Stimulated activated CD4-positive, alpha-beta T cell treated with anti-CD3 and anti-CD28 coated beads, Interleukin-12 subunit alpha, Interleukin-12 subunit beta, amount 100 ng/mL, for 48 hours (primary cell): Measurements from ENCODE around the gene HOOK1.
A peak's percentile ranks its signal among the peaks of the same experiment; 100 is the strongest.
"Not testable (repeated sequence)": the region's sequence is repeated elsewhere in the genome, so short reads cannot be mapped to it uniquely, and the experiment has no call there.

Source experiments
- DNase-seq, 3 donors: peaks; one replicate each; pipeline ENCODE4 v3.0.0-alpha.2; 2020; ENCODE audit warnings: low read depth in 2 of 3, low spot score in 1 of 3

HOOK1 gene

DNA sequence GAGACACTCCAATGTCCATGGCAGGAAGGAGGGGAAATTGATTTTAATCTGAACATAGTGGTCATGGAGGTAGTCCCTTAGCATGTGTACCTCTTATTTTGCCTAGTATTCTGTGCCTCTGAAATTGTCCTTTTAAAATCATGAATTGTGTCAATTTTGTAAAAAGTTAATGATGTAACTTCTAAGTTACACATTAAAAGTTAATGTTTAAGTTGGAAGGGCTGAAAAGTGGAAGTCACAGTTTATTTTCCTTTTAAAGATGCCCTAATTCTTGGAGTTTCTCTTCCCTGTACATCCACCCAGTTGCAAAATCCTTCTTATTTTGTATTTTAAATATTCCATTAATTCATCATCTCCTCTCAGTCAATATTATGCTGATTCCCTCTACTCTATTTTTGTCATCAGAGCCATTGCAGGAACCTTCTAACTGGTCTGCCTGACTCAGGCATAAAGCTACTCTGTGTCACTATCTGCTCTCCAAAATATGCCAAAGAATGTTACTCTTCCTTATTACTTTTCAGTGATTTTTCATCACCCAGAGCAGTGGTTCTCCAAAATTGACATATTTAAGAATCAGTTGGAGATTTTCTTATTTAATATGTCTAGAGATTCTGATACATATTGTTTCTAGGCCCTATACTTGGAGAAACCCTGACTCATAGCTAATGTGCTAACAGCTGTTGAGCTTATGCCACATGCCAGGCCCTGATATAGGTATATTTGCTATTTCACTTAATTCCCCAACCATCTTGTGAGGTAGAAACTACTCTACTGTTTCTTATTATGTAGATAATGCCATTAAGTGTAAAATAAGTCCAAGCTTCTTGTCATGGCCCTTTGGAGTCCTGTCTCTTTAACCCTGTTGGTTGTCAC is 5.1 kb downstream of the HOOK1 start:
- DNase-seq, result no peak

GRCh38 chr1:59827055-59827643 is 12.4 kb downstream of the HOOK1 start:
- DNase-seq, result no peak

- no peak for DNase-seq
Measured at GRCh38 chr1:59828160-59828559, 13.4 kb downstream of the HOOK1 start.

GRCh38 chr1:59831529-59831928 is 16.8 kb downstream of the HOOK1 start:
- no peak for DNase-seq

- no peak for DNase-seq
Measured at GRCh38 chr1:59833022-59833421, 18.3 kb downstream of the HOOK1 start.

GRCh38 chr1:59833991-59834390 is 19.2 kb downstream of the HOOK1 start:
- DNase-seq, result no peak

GRCh38 chr1:59837857-59838256 is 23.1 kb downstream of the HOOK1 start:
- DNase-seq, result not testable (repeated sequence)

DNA sequence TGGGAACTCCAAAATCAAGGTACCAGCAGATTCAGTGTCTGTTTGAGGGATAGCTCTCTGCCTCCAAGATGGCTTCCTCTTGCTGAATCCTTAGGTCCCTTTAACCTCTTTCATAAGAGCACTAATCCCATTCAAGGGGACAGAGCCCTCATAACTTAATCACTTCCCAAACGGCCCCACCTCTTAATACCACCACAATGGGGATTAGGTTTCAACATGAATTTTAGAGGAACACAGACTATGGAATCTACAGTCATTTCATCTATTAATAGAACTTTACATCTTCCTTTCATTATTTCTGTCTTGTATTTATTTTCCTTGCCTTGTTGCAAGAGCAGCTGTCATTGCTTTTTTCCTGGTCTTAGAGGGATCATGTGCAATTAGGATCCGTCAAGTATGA is 30.3 kb downstream of the HOOK1 start:
- DNase-seq, result no peak

DNA sequence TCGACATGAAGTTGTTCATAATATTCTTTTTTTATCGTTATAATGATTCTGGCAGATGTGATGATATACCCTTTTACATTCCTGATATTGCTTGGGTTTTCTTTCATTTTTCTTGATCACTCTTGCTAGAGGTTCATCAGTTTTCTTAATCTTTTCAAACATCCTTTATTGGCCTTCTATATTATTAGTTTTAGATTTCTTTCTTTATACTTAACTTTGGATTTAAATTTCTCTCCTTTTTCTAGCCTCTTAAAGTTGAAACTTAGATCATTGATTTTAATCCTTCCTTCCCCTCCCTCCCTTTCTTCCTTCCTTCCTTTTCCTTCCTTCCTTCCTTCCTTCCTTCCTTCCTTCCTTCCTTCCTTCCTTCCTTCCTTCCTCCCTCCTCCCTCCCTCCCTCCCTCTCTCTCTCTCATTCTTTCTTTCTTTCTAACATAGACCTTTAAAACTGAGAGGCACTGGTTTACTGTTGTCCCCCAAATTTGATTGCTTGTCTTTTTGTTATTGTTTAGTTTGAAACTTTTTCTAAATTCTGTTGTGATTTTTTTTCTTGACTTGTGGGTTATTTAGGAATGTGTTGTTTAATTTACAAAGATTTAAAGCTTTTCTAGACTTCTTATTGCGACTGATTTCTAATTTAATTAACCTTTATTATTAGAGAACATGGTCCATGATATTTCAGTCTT is 31.6 kb downstream of the HOOK1 start:
- no peak for DNase-seq

GRCh38 chr1:59846895-59847282 is 32.1 kb downstream of the HOOK1 start:
- no peak for DNase-seq

DNA sequence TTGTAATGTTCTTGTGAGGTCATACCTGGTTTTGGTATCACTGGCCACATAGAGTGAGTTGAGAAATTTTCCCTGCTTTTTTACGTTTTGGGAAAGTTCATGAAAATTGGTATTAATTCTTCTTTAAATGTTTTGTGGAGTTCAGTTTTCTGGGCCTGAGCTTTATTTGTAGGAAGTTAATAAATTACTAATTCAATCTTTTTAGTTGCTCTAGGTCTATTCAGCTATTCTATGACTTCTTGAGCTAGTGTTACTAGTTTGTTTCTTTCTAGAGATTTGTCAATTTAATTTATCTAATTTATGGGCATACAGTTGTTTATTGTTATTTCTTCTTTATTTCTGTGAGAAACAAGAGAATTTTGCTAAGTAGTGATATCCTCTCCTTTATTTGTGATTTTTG is 37.4 kb downstream of the HOOK1 start:
- no peak for DNase-seq

DNA sequence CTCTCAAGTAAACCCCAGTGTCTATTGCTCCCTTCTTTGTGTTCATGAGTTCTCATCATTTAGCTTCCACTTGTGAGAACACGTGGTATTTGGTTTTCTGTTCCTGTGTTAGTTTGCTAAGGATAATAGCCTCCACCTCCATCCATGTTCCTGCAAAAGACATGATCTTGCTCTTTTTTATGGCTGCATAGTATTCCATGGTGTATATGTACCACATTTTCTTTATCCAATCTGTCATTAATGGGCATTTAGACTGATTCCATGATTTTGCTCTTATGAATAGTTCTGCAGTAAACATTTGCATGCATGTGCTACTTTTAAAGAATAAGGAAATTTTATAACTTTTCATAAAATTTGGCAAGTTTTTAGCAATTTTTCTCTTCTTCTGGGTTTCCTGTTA is 40.5 kb downstream of the HOOK1 start:
- DNase-seq, result not testable (repeated sequence)

DNA sequence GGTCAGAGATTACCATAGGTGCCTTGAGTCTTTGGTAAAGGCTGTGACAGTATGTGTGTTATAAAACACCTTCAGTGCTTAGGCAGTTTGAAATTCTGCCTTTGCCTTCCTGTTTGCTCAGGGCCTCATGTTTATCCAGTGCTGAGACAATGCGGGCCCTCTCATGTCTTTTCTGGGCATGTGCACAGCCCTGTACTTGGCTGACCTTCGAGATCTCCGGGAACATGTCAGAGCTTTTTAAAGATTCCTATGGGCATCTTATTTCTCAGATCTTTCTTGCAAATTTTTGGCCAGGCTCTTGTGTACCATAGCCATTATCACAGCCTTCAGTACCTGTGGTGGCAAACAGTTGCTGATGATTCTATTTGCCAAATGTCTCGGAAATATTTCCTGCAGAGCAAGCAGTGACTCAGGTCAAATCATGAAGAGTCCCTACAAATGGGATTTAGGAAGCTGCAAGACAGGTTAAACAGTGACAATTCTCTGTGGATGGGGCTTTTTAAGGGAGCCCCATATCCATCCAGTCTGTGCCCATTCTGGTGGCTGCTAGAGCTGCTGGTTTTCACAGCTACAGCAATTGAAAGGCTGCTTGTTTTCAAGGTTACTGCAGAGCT is 42.1 kb downstream of the HOOK1 start:
- DNase-seq, result no peak

DNA sequence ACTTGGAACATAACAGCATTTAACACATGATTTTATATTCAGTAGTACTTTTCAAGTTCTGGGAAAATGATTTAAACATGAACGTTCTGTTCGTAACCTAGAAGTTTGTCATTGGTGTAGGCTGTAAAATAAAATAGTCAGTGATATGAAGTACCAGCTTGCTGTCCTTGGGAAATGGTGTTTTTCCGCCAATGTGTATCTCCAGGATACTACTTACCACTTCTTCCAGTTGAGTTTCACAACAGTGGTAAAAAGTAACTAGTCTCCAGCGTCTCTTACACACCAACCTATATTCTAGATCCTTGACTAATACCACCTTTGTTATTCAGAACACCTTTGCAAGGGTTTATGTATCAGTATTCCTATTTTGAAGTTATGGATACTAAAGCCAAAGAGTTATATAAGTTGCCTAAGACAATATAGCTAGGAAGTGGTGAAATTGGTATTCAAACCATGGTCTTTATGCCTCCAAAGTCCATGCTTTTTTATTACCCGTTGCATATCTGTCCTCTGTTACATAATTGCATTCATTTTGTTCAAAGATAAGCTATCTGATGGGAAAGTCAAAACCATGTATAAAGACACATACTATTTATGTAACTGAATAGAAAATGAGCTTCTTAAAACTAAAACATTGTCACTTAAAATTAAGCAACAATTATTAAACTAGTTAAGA is 43.1 kb downstream of the HOOK1 start:
- DNase-seq, result no peak

GRCh38 chr1:59866462-59866861 is 51.7 kb downstream of the HOOK1 start:
- DNase-seq, result no peak

GRCh38 chr1:59871746-59872145 is 57.0 kb downstream of the HOOK1 start:
- DNase-seq, result no peak

GRCh38 chr1:59877108-59877682 is 62.4 kb downstream of the HOOK1 start:
- DNase-seq, result no peak

DNA sequence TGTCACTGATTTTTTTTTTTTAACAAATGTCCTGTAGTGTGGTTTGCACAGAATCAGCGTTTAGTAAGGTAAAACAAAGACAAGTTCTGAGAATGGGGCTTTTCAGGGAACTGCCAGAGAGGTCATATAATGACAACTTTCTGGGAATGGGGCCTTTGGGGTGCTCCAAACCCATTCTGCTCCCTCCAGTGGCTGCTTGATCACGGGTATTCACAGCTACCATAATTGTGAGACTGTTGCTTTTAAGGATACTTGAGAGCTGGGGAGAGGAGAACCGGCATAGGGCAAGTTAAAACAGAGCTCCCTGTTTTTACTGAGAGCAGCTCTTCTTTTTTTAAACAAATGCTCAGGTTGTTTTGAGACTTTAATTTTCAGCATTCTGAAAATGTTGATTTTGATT is 63.6 kb downstream of the HOOK1 start:
- no peak for DNase-seq

DNA sequence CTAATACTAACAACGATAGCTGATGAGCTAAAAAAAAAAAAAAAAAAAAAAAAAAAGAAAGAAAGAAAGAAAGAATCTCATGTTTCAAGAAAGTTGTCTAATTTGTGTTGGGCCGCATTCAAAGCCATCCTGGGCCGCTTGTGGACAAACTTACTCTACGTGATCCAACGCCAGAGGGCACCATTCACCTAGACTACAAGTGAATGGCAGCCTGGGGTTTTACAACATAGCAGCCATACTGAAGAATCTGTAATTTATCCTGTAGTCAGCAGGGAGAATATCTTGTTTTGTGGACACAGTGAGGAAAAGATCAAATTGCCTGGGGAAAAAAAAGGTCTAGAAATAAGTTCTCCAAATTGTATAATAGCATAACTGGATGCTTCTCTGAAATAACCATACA is 64.8 kb downstream of the HOOK1 start:
- DNase-seq, result peak; percentile 13 to 27 (median 19)

DNA sequence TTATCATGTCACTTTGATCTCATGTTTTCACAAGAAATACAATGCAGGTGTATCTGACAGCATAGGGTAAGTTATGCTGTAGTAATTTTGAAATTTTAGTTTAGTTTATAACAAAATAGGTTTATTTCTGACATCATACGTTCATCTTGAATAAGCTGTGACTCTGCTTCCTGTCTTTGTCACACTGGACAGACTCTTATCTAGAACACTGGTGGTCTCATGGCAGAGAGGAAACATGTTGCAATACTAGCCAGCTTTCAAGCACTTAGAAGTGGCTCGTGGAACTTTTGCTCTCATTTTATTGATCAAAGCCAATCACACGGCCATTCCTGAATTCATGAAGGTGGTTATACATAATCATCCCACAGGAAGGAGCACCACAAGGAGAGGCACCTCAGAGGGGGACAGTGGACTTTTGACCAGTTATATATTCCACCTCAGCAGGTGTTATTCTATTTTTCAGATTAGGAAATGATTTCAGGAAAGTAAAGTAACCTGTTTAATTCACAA is 65.3 kb downstream of the HOOK1 start:
- DNase-seq, result no peak

DNA sequence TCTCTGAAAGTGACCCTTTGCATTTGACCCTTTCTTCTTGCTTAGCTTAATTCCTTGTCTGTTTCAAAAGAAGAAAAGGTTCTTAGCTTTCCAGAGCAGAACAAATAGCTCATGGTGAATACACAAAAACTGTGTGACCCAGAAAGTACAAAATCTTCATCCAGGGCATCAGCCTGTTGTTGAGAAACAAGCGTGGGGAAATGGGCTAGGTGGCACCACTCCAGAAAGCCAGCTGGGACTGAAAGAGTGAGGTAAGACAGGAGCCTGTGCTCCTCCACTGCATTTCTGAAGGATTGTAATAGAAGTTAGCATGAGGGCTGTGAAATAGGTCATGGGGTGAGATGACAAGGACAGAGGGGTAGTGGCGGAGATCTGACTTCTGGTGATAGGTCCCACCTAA is 66.0 kb downstream of the HOOK1 start:
- DNase-seq, result no peak
